ENCODE results near the gene SERGEF.
A peak's percentile ranks its signal among the peaks of the same experiment; 100 is the strongest.

SERGEF gene

GRCh38 chr11:18012906-18013781 is at the start of gene SERGEF:
Gene SERGEF, minus strand, starts transcription at chr11:18013047. Its CDS starts 37 bp downstream, at chr11:18013010.
- Histone ChIP-seq H3K9ac (ENCODE audit: insufficient read length, low read depth) (peak within 1 kb of the TSS; percentile 72), H3K9me3 (ENCODE audit: insufficient read depth, low read length) (no peaks in the 10 kb centered on the region), H3K27me3 (ENCODE audit: insufficient read depth, insufficient read length) (peaks cover 33% of the 10 kb centered on the region), H3K4me3 (ENCODE audit: insufficient read length, low read depth) (peak within 1 kb of the TSS; percentile 74), H3K36me3 (ENCODE audit: insufficient read depth, insufficient read length, low read length) (no peaks in the 10 kb centered on the region), H3K4me1 (ENCODE audit: insufficient read depth, insufficient read length) (peaks cover 2% of the 10 kb centered on the region)
- peak; percentile 74 for DNase-seq (ENCODE audit: low read depth, low spot score)
- TF ChIP-seq YY1 (IDR thresholded peaks at IDR 0.05; ENCODE audit: insufficient read depth, insufficient read length) (no peak), ZNF274 (IDR thresholded peaks at IDR 0.05; ENCODE audit: low read depth, low read length) (no peak), SUZ12 (IDR thresholded peaks at IDR 0.05; ENCODE audit: extremely low read depth, insufficient read depth, insufficient read length) (no peak)

GRCh38 chr11:18061351-18061750 is 48.5 kb upstream of the SERGEF start:
- no peaks in the 10 kb centered on the region for H3K9me3 ChIP-seq (ENCODE audit: insufficient read depth, low read length)
- H3K27me3 ChIP-seq (ENCODE audit: insufficient read depth, insufficient read length), result no peaks in the 10 kb centered on the region
- no peak overlapping the region for H3K9ac ChIP-seq (ENCODE audit: insufficient read length, low read depth)
- TF ChIP-seq YY1 (IDR thresholded peaks at IDR 0.05; ENCODE audit: insufficient read depth, insufficient read length) (no peak), ZNF274 (IDR thresholded peaks at IDR 0.05; ENCODE audit: low read depth, low read length) (no peak), SUZ12 (IDR thresholded peaks at IDR 0.05; ENCODE audit: extremely low read depth, insufficient read depth, insufficient read length) (no peak)
- no peaks in the 10 kb centered on the region for H3K36me3 ChIP-seq (ENCODE audit: insufficient read depth, insufficient read length, low read length)
- H3K4me1 ChIP-seq (ENCODE audit: insufficient read depth, insufficient read length), result no peaks in the 10 kb centered on the region
- no peak overlapping the region for H3K4me3 ChIP-seq (ENCODE audit: insufficient read length, low read depth)
- DNase-seq (ENCODE audit: low read depth, low spot score), result no peak

- no peak for TF ChIP-seq ZNF274 (IDR thresholded peaks at IDR 0.05; ENCODE audit: low read depth, low read length)
- no peak for TF ChIP-seq SUZ12 (IDR thresholded peaks at IDR 0.05; ENCODE audit: extremely low read depth, insufficient read depth, insufficient read length)
- no peak for TF ChIP-seq YY1 (IDR thresholded peaks at IDR 0.05; ENCODE audit: insufficient read depth, insufficient read length)
- H3K4me3 ChIP-seq (ENCODE audit: insufficient read length, low read depth), result no peak overlapping the region
- no peaks in the 10 kb centered on the region for H3K27me3 ChIP-seq (ENCODE audit: insufficient read depth, insufficient read length)
- no peaks in the 10 kb centered on the region for H3K36me3 ChIP-seq (ENCODE audit: insufficient read depth, insufficient read length, low read length)
- H3K9ac ChIP-seq (ENCODE audit: insufficient read length, low read depth), result no peak overlapping the region
- no peaks in the 10 kb centered on the region for H3K4me1 ChIP-seq (ENCODE audit: insufficient read depth, insufficient read length)
- no peak for DNase-seq (ENCODE audit: low read depth, low spot score)
- H3K9me3 ChIP-seq (ENCODE audit: insufficient read depth, low read length), result no peaks in the 10 kb centered on the region
These were observed 43.8 kb upstream of the SERGEF start for GRCh38 chr11:18056561-18057181.

- H3K9me3 ChIP-seq (ENCODE audit: insufficient read depth, low read length), result no peaks in the 10 kb centered on the region
- no peaks in the 10 kb centered on the region for H3K4me1 ChIP-seq (ENCODE audit: insufficient read depth, insufficient read length)
- H3K4me3 ChIP-seq (ENCODE audit: insufficient read length, low read depth), result no peak overlapping the region
- no peaks in the 10 kb centered on the region for H3K36me3 ChIP-seq (ENCODE audit: insufficient read depth, insufficient read length, low read length)
- no peak for DNase-seq (ENCODE audit: low read depth, low spot score)
- no peaks in the 10 kb centered on the region for H3K27me3 ChIP-seq (ENCODE audit: insufficient read depth, insufficient read length)
- no peak overlapping the region for H3K9ac ChIP-seq (ENCODE audit: insufficient read length, low read depth)
- TF ChIP-seq ZNF274 (IDR thresholded peaks at IDR 0.05; ENCODE audit: low read depth, low read length) (no peak), YY1 (IDR thresholded peaks at IDR 0.05; ENCODE audit: insufficient read depth, insufficient read length) (no peak), SUZ12 (IDR thresholded peaks at IDR 0.05; ENCODE audit: extremely low read depth, insufficient read depth, insufficient read length) (no peak)
These were observed 41.8 kb upstream of the SERGEF start for GRCh38 chr11:18054511-18055103.

- H3K9me3 ChIP-seq (ENCODE audit: insufficient read depth, low read length), result no peaks in the 10 kb centered on the region
- H3K27me3 ChIP-seq (ENCODE audit: insufficient read depth, insufficient read length), result peaks cover 18% of the 10 kb centered on the region
- H3K4me3 ChIP-seq (ENCODE audit: insufficient read length, low read depth), result no peak overlapping the region
- no peak for TF ChIP-seq ZNF274 (IDR thresholded peaks at IDR 0.05; ENCODE audit: low read depth, low read length)
- TF ChIP-seq YY1 (IDR thresholded peaks at IDR 0.05; ENCODE audit: insufficient read depth, insufficient read length), result no peak
- no peak for TF ChIP-seq SUZ12 (IDR thresholded peaks at IDR 0.05; ENCODE audit: extremely low read depth, insufficient read depth, insufficient read length)
- H3K9ac ChIP-seq (ENCODE audit: insufficient read length, low read depth), result no peak overlapping the region
- H3K36me3 ChIP-seq (ENCODE audit: insufficient read depth, insufficient read length, low read length), result no peaks in the 10 kb centered on the region
- H3K4me1 ChIP-seq (ENCODE audit: insufficient read depth, insufficient read length), result no peaks in the 10 kb centered on the region
- DNase-seq (ENCODE audit: low read depth, low spot score), result no peak
These were observed 38.0 kb upstream of the SERGEF start for GRCh38 chr11:18050848-18051247.

- Histone ChIP-seq H3K27me3 (ENCODE audit: insufficient read depth, insufficient read length) (peaks cover 33% of the 10 kb centered on the region), H3K36me3 (ENCODE audit: insufficient read depth, insufficient read length, low read length) (no peaks in the 10 kb centered on the region), H3K4me3 (ENCODE audit: insufficient read length, low read depth) (no peak within 1 kb of the TSS), H3K9ac (ENCODE audit: insufficient read length, low read depth) (no peak within 1 kb of the TSS), H3K9me3 (ENCODE audit: insufficient read depth, low read length) (no peaks in the 10 kb centered on the region), H3K4me1 (ENCODE audit: insufficient read depth, insufficient read length) (no peaks in the 10 kb centered on the region)
- no peak for DNase-seq (ENCODE audit: low read depth, low spot score)
- no peak for TF ChIP-seq SUZ12 (IDR thresholded peaks at IDR 0.05; ENCODE audit: extremely low read depth, insufficient read depth, insufficient read length)
- no peak for TF ChIP-seq YY1 (IDR thresholded peaks at IDR 0.05; ENCODE audit: insufficient read depth, insufficient read length)
- TF ChIP-seq ZNF274 (IDR thresholded peaks at IDR 0.05; ENCODE audit: low read depth, low read length), result no peak
These were observed 33.4 kb upstream of the SERGEF start, which contains the start of gene TPH1 for GRCh38 chr11:18046116-18046777. Gene TPH1, minus strand, starts transcription at chr11:18046269. Its CDS starts 5,507 bp downstream, at chr11:18040762.

Data from NT2/D1 (cell line).